Suprapubic skin (tissue), 4 donors: ENCODE measurements around the gene NMT2.

Experiments
- CTCF ChIP-seq, 2 donors: fragments of 200-600 bp in 1 of 2; fragments of 450-650 bp in 1 of 2; sonication (generic) in 1 of 2; IDR thresholded peaks; one replicate each; pipeline ENCODE4 v1.5.1; 2016 to 2019; ENCODE audit warnings: antibody characterized with exemption in 2 of 2, mild to moderate bottlenecking in 1 of 2, moderate library complexity in 1 of 2
- POLR2A ChIP-seq, 2 donors: fragments of 450-650 bp; IDR thresholded peaks; one replicate each; pipeline ENCODE4 v1.6.1; 2017; ENCODE audit warnings: antibody characterized with exemption in 2 of 2, mild to moderate bottlenecking in 2 of 2, moderate library complexity in 2 of 2
- POLR2AphosphoS5 ChIP-seq, 3 donors: sonication (generic); formaldehyde crosslinking; IDR thresholded peaks; one replicate each; pipeline ENCODE4 v1.6.1; 2017; ENCODE audit warnings: antibody characterized with exemption in 3 of 3

- no peak for TF ChIP-seq CTCF (IDR thresholded peaks at IDR 0.05)
- TF ChIP-seq POLR2AphosphoS5 (IDR thresholded peaks at IDR 0.05) = no peak
- TF ChIP-seq POLR2A (IDR thresholded peaks at IDR 0.05) = no peak
Measured at GRCh38 chr10:15197911-15198310, 29.4 kb upstream of the NMT2 start.
